Karpas-422 (cell line): ENCODE measurements around the gene PYGL. TPM values are rescaled to one million over a fixed set of nuclear protein-coding genes. Genes with fewer than 3 reads are reported as not detected.
A peak's percentile ranks its signal among the peaks of the same experiment; 100 is the strongest.

Experiments used
- DNase-seq: peaks from one replicate; pipeline ENCODE4 v3.0.0-alpha.2; 2015
- H2AFZ ChIP-seq: fragments of 200-600 bp; sonication (generic); 2 replicates; pipeline ENCODE4 v1.6.1; 2014; ENCODE audit warnings: antibody characterized with exemption, low read length, mixed read lengths
- H3K27ac ChIP-seq: fragments of 200-600 bp; sonication (generic); 2 replicates; pipeline ENCODE4 v1.5.1; 2014; ENCODE audit warnings: mild to moderate bottlenecking, low read length, moderate library complexity
- H3K27me3 ChIP-seq: fragments of 200-600 bp; sonication (generic); 2 replicates; pipeline ENCODE4 v1.6.1; 2014; ENCODE audit warnings: low read length, mixed read lengths
- H3K36me3 ChIP-seq: fragments of 200-600 bp; sonication (generic); 2 replicates; pipeline ENCODE4 v1.6.1; 2014; ENCODE audit warnings: low read length, mixed read lengths; ENCODE audit not compliant: insufficient read depth
- H3K4me1 ChIP-seq: fragments of 200-600 bp; sonication (generic); 2 replicates; pipeline ENCODE4 v1.6.1; 2014; ENCODE audit warnings: mild to moderate bottlenecking, low read length, mixed read lengths
- H3K4me2 ChIP-seq: fragments of 200-600 bp; sonication (generic); 2 replicates; pipeline ENCODE4 v1.6.1; 2014; ENCODE audit warnings: low read length, low read depth, mild to moderate bottlenecking; ENCODE audit not compliant: poor library complexity, severe bottlenecking
- H3K4me3 ChIP-seq: fragments of 200-600 bp; sonication (generic); 2 replicates; pipeline ENCODE4 v1.5.1; 2014; ENCODE audit warnings: mild to moderate bottlenecking, antibody characterized with exemption, low read length, mixed read lengths
- H3K79me2 ChIP-seq: fragments of 200-600 bp; sonication (generic); 2 replicates; pipeline ENCODE4 v1.6.1; 2014; ENCODE audit warnings: mild to moderate bottlenecking, low read length, mixed read lengths
- H3K9ac ChIP-seq: fragments of 200-600 bp; sonication (generic); 2 replicates; pipeline ENCODE4 v1.6.0; 2014; ENCODE audit warnings: low read length
- H3K9me2 ChIP-seq: fragments of 200-600 bp; sonication (generic), shearing (Covaris generic); replicated peaks from 2 replicates; pipeline ENCODE4 v1.6.0; 2014; ENCODE audit warnings: mild to moderate bottlenecking, low read length, moderate library complexity; ENCODE audit not compliant: insufficient read depth
- H3K9me3 ChIP-seq: fragments of 300-700, 200-600 bp; sonication (generic); 2 replicates; pipeline ENCODE4 v1.6.1; 2014; ENCODE audit warnings: low read length, mixed read lengths
- H4K20me1 ChIP-seq: fragments of 200-600 bp; sonication (generic); 2 replicates; pipeline ENCODE4 v1.6.1; 2014; ENCODE audit warnings: mild to moderate bottlenecking, antibody characterized with exemption, low read length, low read depth; ENCODE audit not compliant: insufficient read depth
- total RNA-seq: library from RNA; depleted of rRNA; stranded (reverse); fragments of >200 nt; shearing (Covaris generic); gene quantifications from 2 replicates; pipeline ENCODE4 v1.2.3, GENCODE V29; 2014; ENCODE audit warnings: low replicate concordance

Gene PYGL
- total RNA-seq, 1 experiment from 2014 or later: not detected

- H3K36me3 ChIP-seq: no peaks in the 10 kb centered on the region
- H3K9me3 ChIP-seq: no peaks in the 10 kb centered on the region
- H3K9me2 ChIP-seq: no peaks in the 10 kb centered on the region
- no peak overlapping the region for H2AFZ ChIP-seq
- no peak for DNase-seq
- H3K4me3 ChIP-seq: no peak overlapping the region
- H3K4me2 ChIP-seq: no peak overlapping the region
- no peak overlapping the region for H3K27ac ChIP-seq
- H3K79me2 ChIP-seq: no peaks in the 10 kb centered on the region
- H3K4me1 ChIP-seq: peaks cover 8% of the 10 kb centered on the region
- no peak overlapping the region for H3K9ac ChIP-seq
- H3K27me3 ChIP-seq: no peaks in the 10 kb centered on the region
- H4K20me1 ChIP-seq: no peaks in the 10 kb centered on the region
Observed at GRCh38 chr14:50864946-50865345, 79.3 kb downstream of the PYGL start.

DNA sequence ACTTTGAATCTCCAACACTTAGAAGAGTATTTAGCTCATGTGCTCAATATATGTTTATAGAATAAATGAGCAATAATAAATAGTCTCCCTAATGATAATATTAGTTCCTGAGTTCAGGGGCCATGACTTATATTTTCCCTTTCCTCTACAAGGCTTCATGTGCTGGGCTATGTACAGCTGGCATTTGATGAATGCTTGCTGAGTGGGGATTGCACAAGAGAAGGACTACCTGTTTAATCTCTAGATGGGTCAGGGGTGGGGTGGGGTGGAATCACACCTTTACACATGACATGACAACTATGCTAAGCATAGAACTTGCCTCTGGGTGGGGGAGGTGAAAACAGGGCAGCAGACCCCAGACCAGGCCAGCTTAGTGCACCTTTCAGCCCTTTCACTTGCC lies 80.0 kb downstream of the PYGL start:
- H3K4me3 ChIP-seq: no peak overlapping the region
- no peak for DNase-seq
- H3K27ac ChIP-seq: no peak overlapping the region
- no peaks in the 10 kb centered on the region for H3K36me3 ChIP-seq
- no peak overlapping the region for H3K4me2 ChIP-seq
- H4K20me1 ChIP-seq: no peaks in the 10 kb centered on the region
- peaks cover 14% of the 10 kb centered on the region for H3K4me1 ChIP-seq
- H3K9me2 ChIP-seq: no peaks in the 10 kb centered on the region
- no peak overlapping the region for H2AFZ ChIP-seq
- H3K79me2 ChIP-seq: no peaks in the 10 kb centered on the region
- no peak overlapping the region for H3K9ac ChIP-seq
- no peaks in the 10 kb centered on the region for H3K9me3 ChIP-seq
- H3K27me3 ChIP-seq: no peaks in the 10 kb centered on the region

DNA sequence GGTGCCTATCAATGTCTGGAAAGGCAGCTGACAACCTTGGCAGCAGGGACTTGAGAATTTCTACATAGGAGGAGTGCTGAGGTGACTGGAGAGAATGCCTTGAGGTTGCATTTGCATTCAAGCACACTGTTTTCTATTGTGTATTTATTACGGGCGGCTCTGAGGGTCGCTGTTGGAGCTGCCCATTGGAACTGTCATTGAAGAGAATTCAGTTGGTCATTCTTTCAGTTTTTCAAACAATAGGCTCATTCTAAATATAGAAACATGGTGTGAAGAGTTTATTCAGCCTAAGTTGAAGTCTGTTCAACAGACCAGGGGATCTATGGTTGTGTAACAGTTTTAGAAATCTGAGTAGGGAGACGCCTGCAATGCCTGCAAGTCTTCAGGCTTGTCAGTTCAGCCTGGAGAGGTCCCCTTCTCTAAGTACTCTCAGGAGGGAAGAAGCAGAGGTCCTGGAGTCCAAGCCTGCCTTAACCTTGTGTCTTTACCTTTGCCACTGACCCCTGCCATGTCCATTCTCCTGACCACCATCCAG lies 82.2 kb downstream of the PYGL start:
- H3K9me3 ChIP-seq: no peaks in the 10 kb centered on the region
- H3K4me1 ChIP-seq: peaks cover 15% of the 10 kb centered on the region
- no peak for DNase-seq
- H4K20me1 ChIP-seq: no peaks in the 10 kb centered on the region
- H3K9me2 ChIP-seq: no peaks in the 10 kb centered on the region
- no peak overlapping the region for H3K4me2 ChIP-seq
- H3K27me3 ChIP-seq: no peaks in the 10 kb centered on the region
- H3K27ac ChIP-seq: no peak overlapping the region
- H3K79me2 ChIP-seq: no peaks in the 10 kb centered on the region
- H3K4me3 ChIP-seq: no peak overlapping the region
- H2AFZ ChIP-seq: no peak overlapping the region
- no peak overlapping the region for H3K9ac ChIP-seq
- no peaks in the 10 kb centered on the region for H3K36me3 ChIP-seq

- peak overlapping the region; percentile 77 for H2AFZ ChIP-seq
Observed at GRCh38 chr14:50860478-50861086, 83.7 kb downstream of the PYGL start.

GRCh38 chr14:50859296-50859624 lies 85.0 kb downstream of the PYGL start:
- no peak for DNase-seq
- H3K4me2 ChIP-seq: peak overlapping the region; percentile 90
- H3K4me1 ChIP-seq: peaks cover 15% of the 10 kb centered on the region
- no peaks in the 10 kb centered on the region for H3K27me3 ChIP-seq
- no peaks in the 10 kb centered on the region for H3K79me2 ChIP-seq
- peak overlapping the region; percentile 76 for H3K4me3 ChIP-seq
- no peaks in the 10 kb centered on the region for H3K9me3 ChIP-seq
- H3K36me3 ChIP-seq: no peaks in the 10 kb centered on the region
- H3K9ac ChIP-seq: peak overlapping the region; percentile 64
- H3K9me2 ChIP-seq: no peaks in the 10 kb centered on the region
- H2AFZ ChIP-seq: peak overlapping the region; percentile 77
- no peak overlapping the region for H3K27ac ChIP-seq
- H4K20me1 ChIP-seq: no peaks in the 10 kb centered on the region

More at GRCh38 chr14:50860478-50861086, 83.7 kb downstream of the PYGL start:
- peaks cover 15% of the 10 kb centered on the region for H3K4me1 ChIP-seq
- no peaks in the 10 kb centered on the region for H3K36me3 ChIP-seq
- peak; percentile 97 for DNase-seq
- H3K9me2 ChIP-seq: no peaks in the 10 kb centered on the region
- H3K27ac ChIP-seq: no peak overlapping the region
- no peaks in the 10 kb centered on the region for H3K9me3 ChIP-seq
- no peaks in the 10 kb centered on the region for H3K27me3 ChIP-seq
- peak overlapping the region; percentile 76 for H3K4me3 ChIP-seq
- H4K20me1 ChIP-seq: no peaks in the 10 kb centered on the region
- H3K9ac ChIP-seq: peak overlapping the region; percentile 64
- H3K79me2 ChIP-seq: no peaks in the 10 kb centered on the region
- peak overlapping the region; percentile 90 for H3K4me2 ChIP-seq

DNA sequence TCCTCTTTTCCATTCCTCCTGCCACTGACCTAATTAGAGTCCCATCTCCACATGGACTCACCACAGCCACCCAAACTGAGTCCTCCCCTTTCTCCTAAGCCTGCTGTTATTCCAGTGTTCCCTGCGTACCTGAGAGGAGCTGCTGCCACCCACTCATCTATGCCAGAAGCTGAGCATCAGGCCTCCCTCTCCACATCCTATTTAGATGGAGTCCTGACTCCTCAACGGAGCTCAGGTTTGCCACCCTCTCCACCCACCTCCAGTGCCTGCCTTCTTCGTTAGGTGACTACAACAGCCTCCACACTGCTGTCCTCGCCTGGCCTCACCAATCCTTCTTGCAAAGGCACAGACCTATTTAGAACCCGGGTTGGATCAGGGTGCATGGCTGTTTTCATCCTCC lies 87.6 kb downstream of the PYGL start:
- H3K9me3 ChIP-seq: no peaks in the 10 kb centered on the region
- H3K9ac ChIP-seq: no peak overlapping the region

GRCh38 chr14:50855558-50855957 lies 88.7 kb downstream of the PYGL start:
- H3K27me3 ChIP-seq: no peaks in the 10 kb centered on the region
- H4K20me1 ChIP-seq: no peaks in the 10 kb centered on the region
- H3K9me3 ChIP-seq: no peaks in the 10 kb centered on the region
- H3K36me3 ChIP-seq: no peaks in the 10 kb centered on the region
- H3K27ac ChIP-seq: no peak overlapping the region
- no peak overlapping the region for H3K9ac ChIP-seq
- DNase-seq: no peak
- no peak overlapping the region for H3K4me2 ChIP-seq
- no peak overlapping the region for H3K4me3 ChIP-seq
- no peak overlapping the region for H2AFZ ChIP-seq
- no peaks in the 10 kb centered on the region for H3K9me2 ChIP-seq
- H3K4me1 ChIP-seq: peaks cover 12% of the 10 kb centered on the region
- no peaks in the 10 kb centered on the region for H3K79me2 ChIP-seq

More for the DNA sequence above, 87.6 kb downstream of the PYGL start:
- H3K4me3 ChIP-seq: no peak overlapping the region
- no peak overlapping the region for H3K4me2 ChIP-seq
- no peaks in the 10 kb centered on the region for H3K27me3 ChIP-seq
- H2AFZ ChIP-seq: no peak overlapping the region
- no peak for DNase-seq
- no peak overlapping the region for H3K27ac ChIP-seq
- H3K4me1 ChIP-seq: peaks cover 15% of the 10 kb centered on the region
- H3K79me2 ChIP-seq: no peaks in the 10 kb centered on the region
- no peaks in the 10 kb centered on the region for H4K20me1 ChIP-seq
- no peaks in the 10 kb centered on the region for H3K36me3 ChIP-seq
- no peaks in the 10 kb centered on the region for H3K9me2 ChIP-seq
